Activated CD4-positive, alpha-beta T cell treated with anti-CD3 and anti-CD28 coated beads, Interleukin-10, Interleukin-2, amounts not matched to agents 100 ng/mL and 50 ng/mL, durations not matched to agents 16 hours and 8 hours (primary cell): ENCODE results near the gene FASLG.
A peak's percentile ranks its signal among the peaks of the same experiment; 100 is the strongest.
"Not testable (repeated sequence)": the region's sequence is repeated elsewhere in the genome, so short reads cannot be mapped to it uniquely, and the experiment has no call there.

ENCODE experiments used
- DNase-seq: peaks from one replicate; pipeline ENCODE4 v3.0.0-alpha.2; 2020

The FASLG gene, protein sequence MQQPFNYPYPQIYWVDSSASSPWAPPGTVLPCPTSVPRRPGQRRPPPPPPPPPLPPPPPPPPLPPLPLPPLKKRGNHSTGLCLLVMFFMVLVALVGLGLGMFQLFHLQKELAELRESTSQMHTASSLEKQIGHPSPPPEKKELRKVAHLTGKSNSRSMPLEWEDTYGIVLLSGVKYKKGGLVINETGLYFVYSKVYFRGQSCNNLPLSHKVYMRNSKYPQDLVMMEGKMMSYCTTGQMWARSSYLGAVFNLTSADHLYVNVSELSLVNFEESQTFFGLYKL

DNA sequence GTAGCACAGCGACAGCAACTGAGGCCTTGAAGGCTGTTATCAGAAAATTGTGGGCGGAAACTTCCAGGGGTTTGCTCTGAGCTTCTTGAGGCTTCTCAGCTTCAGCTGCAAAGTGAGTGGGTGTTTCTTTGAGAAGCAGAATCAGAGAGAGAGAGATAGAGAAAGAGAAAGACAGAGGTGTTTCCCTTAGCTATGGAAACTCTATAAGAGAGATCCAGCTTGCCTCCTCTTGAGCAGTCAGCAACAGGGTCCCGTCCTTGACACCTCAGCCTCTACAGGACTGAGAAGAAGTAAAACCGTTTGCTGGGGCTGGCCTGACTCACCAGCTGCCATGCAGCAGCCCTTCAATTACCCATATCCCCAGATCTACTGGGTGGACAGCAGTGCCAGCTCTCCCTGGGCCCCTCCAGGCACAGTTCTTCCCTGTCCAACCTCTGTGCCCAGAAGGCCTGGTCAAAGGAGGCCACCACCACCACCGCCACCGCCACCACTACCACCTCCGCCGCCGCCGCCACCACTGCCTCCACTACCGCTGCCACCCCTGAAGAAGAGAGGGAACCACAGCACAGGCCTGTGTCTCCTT, at the start of gene FASLG:
FASLG (plus strand) TSS at position 233 of the 583 bp plus-strand sequence; CDS start at position 332, 99 bp downstream.
- peak; percentile 85 for DNase-seq

DNA sequence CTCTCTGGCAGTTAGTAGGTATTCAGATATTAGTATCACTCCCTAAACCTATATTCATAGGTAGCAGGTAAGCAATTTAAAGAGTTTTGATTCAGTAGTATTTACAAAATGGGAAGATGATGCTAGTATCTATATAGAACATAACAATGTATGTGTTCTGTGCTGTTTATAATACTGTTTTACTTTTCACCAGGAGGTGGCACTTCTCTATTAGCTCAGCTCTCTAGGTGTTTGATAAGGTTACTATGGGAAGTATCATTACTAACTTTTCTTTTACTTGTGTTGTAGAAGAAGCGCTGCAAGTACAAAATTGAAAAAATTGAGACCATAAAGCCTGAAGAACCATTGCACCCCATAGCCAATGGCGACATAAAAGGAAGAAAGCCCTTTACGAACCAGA, 49.4 kb upstream of the FASLG start:
- peak; percentile 41 for DNase-seq

DNA sequence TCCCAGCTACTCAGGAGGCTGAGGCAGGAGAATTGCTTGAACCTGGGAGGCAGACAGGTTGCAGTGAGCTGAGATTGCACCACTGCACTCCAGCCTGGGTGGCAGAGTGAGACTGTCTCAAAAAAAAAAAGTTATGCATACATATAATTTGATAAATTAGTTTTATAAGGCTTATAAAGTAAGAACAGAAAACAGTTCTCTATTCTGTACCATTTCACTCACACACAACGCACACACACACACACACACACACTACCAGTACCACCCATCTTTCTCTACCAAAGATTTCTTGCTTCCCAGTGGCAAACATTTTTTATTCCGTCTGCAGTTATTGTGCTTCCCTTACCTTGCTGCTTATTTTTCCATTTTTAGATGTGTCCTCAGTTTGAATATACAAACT, 46.4 kb upstream of the FASLG start:
- DNase-seq, result no peak

DNA sequence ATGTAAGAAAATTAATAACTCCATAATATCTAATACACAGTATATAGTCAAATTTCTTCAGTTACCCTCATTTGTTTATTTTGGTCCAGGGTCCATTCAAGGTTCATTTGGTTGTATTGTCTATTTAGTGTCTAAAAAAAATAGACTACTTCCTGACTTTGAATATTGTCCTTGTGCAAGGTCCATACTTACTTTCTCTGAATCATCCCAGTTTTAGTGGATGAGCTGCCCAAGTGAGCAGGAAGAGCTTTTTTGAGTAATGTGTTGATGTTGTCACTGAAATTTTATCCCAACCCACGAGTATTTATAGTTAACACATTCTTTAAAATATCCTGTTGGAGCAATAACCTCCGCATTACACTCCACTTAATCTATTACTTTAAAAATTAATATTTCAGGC, 45.6 kb upstream of the FASLG start:
- no peak for DNase-seq

DNA sequence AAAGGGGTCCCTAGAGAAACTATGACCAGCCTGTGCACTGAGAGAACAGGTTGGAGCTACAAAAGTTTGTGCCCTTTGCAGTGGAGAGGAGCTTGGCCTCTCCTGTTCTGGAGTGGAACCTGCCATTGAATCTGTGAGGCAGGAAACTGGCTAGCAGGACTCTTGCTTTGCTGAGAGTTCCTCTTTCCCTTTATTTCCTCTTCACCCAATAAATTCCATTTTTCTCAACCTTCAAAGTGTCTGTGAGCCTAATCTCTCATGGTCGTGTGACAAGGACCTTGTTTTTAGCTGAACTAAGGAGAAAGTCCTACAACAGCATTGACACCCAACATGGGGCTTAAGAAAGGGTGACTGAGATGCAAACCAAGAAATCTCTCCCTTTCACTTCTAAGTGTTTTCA, 42.7 kb upstream of the FASLG start:
- no peak for DNase-seq

DNA sequence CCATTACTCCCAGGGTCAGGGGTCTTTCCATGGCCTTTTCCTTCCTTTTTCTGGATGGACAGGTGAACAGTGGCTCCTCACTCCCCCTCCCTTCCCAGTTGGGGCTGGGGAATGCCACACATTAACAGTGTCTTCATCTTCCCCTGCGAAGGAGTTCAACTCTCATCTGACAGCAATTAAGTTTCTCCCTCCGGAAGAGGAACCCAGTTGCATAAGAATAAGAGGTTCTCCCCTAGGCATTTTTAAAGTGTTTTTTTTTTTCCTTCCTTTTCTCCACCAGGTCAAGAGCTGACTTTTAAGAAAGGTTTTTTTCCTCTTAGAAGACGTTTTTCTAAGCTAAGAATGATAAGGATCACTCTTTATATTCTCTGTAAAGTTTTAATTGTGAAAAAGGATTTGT, 42.3 kb upstream of the FASLG start:
- DNase-seq, result no peak

DNA sequence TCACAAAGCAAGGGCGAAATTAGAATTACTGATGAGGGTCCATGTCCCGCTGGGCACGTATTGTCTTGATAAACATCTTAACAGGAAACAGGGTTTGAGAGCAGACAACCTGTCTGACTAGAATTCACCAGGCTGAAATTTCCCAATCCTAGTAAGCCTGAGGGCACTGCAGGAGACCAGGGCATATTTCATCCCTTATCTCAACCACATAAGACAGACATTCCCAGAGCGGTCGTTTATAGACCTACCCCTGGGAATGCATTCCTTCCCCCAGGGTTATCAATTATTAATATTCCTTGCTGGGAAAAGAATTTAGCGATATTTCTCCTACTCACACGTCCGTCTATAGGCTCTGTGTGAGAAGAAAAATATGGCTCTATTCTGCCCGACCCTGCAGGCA, 38.3 kb upstream of the FASLG start:
- DNase-seq, result not testable (repeated sequence)

DNA sequence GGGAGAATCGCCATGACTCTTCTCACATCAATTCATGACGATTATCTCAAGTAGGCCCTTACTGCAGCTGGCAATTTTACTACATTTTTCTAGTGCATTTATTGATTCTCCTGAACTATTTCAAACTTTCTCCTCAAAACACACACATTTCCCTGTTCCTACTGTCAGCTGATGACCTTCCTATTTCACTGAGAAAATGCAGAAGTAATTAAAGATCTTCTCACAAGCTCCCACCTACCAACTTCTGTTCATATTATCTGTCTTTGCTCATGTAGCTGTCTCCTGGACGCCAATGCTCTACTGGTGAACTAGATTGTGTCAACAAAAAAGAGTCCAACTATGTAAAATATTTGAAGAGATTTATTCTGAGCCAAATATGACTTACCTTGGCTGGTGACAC, 36.4 kb upstream of the FASLG start:
- no peak for DNase-seq

DNA sequence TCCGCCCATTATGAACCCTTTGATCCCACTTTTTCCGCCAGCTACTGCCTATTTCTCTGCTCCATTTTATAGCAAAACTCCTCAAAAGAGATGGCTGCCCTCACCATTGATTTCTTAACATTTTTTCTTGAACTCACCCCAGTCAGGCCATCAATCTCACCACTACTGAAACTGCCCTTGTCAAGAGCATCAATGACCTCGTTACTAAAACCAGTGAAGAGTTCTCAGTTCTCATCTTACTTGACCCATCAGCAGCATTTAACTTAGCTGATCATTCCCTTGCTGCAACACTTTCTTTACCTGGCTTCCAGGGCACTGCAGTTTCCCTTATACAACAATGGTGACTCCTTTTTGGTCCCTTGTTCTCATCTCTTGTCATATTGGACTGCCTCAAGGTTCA, 35.2 kb upstream of the FASLG start:
- DNase-seq, result no peak

DNA sequence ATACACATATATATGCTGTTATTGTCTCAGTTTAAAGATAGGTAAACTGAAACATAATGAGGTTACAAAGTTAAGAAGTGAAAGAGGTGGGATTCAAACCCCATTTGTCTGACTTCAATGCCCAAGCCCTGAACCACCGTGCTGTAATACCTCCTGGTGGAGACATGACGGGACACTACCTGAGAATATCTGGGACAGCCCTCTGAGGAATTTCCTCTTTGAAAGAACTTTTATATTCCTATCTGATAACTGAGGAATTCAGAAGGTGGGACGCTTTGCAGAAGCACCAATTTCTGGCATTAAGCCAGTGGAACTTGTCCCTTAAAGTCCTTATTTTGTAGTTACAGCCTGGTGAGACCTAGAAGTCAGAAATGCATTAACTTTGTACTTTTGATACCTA, 32.1 kb upstream of the FASLG start:
- no peak for DNase-seq

DNA sequence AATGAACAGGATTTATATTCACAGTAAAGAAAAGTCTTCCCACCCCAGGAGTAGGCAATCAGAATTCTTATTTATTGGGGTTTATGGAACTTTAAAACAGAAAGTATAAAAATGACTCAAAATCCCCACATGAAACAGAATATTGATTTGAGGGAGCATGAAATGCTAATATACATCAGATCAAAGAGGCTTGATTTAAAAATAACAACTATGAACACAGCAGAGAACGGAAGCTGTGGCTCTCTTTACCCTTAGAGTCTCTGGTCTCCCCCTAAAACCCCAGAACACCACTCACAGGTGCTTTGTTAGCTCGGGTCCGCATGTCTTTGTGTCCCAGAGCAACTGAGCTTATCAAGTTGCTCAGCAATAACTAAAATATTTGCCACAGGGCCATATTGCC, 31.2 kb upstream of the FASLG start:
- DNase-seq, result no peak

DNA sequence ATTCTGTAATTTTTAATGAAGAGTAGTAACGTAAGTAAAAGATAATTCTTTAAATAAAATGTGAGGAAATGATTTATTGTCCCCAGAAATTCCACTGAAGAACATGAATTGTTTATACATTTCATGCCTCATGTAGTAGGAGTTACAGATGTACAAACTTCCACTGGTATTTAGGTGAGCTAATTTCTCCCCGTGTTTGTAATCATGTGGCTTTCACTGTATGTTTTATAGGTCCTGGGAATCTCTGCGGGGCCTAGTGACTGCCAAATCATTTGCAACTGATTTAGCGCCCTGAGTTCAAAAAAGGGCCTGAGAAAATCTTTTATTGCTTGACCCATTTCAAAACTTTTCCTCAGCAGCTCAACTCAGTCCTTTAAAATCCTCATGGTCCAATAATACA, 30.5 kb upstream of the FASLG start:
- DNase-seq, result no peak

DNA sequence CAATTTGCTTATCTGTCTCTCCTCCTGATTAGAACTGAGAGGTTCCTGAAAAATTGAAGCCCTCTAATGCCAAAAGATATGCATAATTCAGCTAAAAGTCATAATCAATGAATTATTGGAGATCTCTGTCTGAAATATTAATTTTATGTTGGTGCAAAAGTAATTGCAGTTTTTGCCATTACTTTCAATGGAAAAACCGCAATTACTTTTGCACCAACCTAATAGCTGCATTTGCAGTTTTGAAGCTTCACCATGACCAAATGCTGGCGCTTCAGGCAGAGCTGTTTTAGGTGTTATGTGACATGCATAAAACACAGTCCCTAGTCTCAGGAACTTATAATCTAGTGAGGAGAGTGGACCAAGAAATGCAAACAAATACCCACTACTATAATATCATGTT, 29.7 kb upstream of the FASLG start:
- DNase-seq, result no peak

DNA sequence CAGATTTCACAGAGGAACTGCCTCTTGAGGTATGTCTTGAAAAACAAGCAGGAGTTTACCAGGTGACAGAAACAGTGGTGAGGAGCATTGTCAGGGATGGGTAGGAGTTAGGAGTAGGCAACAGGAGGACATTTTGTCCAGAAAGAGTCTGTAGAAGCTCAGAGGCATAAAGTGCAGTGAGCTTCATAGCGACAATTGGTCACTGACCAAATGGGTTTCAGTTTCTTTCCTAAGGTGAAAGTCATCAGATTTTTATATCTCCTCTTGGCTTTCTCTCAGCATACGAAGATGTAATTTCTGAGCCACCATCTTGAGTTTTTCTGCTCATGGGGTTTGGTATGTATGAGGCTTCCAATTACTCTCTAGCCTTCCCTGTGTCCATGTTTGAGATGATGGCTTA, 29.3 kb upstream of the FASLG start:
- no peak for DNase-seq

DNA sequence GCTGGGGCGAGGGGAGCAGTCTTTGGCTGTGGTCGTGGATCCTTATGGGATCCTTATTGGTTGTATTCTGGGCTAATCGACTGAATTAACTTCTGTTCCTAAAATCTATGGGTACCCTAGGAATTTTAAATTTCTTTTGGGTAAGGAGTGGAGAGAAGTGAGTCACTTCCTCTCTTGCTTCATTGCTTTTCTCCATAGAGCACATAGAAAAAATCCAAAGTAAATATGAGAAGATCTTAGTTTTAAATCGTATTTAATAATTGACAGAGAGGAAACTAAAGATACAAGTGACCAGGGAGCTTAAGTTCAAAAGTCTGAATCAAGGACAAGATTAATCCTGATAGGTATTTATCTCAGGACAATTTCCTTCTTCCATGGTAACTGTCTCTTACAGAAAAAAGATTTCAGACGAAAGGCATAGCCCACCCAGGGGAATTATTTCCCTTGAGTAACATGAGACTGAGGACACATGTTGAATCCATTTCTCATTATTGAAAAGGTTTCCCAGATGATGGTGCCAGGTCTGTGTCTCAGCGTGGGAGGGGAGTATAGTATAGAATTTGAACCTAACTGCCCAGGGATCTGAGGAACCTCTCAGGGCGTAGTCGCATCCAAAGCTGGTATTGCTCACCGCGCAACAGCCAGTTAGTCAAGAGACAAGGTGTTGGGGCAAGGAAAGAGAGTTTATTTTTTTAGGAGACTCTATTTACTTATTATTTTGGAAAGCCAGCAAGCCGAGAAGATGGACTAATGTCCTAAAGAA, 28.7 kb upstream of the FASLG start:
- no peak for DNase-seq

DNA sequence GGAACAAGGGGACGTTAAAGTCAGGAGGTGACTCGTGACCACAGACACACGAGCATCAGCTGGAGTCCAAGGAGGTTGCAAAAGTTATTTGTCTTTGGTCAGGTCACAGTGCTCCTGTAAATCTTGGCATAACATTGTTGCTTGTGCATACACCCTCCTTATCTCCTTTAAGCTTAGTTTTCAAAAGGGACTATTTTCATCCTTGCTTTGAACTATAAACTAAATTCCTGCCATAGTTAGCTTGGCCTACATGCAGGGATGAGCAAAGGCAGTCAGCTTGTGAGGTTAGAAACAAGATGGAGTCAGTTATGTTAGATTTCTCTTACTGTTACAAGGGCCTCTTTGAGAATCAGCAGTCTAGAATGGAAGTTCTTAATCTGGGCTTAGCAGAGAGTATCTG, 28.0 kb upstream of the FASLG start:
- DNase-seq, result no peak

DNA sequence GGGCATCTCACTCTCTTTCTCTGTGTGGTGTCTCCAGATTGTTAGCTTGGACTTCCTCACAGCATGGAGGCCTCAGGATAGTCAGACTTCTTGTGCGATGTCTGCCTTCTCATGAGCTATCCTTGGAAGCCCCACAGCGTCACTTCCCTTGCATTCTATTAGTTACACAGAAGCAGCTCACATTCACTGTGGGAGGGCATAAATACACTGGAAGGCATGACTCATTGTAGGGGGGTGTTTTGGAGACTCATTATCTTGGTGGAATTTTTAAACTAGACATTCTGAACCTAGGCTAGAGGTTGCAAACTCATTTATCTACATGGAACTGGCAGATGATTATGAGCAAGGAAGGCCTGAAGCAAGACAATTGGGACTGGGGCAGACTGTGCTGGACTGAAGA, 21.4 kb upstream of the FASLG start:
- peak; percentile 29 for DNase-seq

DNA sequence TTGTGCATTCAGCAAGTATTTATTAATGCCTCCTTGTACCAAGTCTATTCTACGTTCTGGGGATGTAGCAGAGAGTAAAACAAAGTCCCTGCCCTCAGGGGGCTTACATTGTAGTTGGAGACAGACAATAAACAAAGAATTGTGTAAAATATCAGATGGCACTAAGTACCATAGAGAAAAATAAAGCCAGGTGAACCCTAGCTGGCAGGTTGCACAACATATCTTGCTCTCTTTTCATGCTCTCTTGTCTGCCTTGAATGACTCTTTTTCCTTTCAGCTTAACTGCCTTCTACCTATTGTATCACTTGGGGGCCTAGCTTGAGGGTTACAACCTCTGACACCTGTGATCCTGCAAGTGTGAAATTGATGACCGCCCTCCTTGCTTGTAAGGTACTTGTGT, 20.7 kb upstream of the FASLG start:
- DNase-seq, result peak; percentile 43

DNA sequence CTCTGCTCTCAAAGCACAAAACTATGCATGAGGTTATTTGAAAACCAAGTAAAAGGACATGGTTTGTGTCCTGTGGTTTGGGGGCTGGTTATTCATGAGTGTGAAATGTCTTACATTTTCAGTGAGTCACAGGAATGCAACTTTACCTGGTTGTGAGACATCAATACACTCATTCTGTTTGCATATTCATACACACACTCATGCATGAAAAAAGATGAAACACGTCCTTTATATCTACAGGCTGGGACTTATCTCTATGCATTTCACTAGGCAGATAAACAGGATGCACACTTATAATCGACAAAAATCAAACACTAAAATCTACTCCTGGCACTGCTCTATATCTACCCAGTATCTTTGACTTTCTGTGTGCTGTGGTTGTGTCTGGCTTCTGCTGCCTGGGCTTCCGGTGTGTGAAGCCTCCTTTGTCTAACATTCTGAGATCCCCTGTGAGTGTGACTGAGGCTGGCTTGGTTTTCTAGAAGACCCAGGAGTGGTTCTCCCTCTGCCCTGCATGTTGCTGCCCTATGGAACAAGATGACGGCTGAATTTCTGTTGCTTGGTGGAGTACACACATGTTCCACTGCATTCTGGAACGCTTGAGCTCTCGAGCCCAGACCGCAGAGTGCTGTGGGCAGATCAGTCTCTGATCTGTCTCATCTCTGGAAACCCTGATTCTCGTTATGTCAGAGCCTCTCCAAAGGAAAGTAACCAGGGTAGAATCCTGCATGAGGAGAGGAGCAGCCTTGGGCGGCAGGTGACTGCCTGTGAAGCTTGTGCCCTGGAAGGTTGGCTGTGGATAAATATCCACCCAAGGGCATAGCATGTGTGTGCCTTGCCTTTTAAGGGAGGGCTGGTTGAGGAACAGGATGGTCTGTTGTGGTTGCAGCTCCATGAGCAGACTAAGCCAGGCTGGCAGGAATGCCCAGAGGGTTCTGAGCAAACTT, 19.7 kb upstream of the FASLG start:
- peak; percentile 97 for DNase-seq

DNA sequence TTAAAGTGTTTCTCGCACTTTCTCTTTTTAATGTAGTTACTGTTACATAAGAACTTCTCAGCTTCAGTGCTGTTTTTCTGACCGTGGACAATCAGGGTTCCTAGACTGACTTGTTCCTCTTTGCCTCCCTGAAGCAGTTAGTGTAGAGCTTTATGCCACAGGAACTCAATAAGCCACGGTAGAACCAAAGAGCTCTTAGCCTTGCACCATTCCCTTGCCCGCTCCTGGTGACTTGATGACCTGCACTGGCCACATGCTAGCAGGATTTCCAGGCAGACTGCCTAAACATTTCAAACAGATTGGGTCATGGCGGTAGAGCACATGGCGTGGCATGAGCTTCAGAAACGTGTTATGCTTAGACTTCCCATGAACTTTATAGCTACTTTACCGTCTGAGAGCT, 18.8 kb upstream of the FASLG start:
- no peak for DNase-seq

DNA sequence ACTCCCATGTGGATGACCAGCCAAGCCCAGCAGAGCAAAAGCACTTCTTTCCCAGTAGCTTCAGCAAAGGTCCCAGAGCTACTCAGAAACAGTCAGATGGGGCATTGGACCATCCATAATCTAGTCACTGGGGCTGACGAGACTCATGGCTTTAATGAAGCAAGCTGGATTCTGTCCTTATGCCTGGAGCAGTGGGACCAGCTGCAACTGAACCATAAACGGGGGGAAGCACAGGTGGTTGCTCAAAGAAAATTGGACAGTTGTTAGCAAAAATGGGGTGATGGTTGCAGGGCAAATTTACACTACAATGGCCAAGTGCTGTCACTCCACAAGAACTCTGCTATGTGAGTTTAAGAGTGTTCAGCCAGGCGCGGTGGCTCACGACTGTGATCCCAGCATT, 17.4 kb upstream of the FASLG start:
- DNase-seq, result no peak

DNA sequence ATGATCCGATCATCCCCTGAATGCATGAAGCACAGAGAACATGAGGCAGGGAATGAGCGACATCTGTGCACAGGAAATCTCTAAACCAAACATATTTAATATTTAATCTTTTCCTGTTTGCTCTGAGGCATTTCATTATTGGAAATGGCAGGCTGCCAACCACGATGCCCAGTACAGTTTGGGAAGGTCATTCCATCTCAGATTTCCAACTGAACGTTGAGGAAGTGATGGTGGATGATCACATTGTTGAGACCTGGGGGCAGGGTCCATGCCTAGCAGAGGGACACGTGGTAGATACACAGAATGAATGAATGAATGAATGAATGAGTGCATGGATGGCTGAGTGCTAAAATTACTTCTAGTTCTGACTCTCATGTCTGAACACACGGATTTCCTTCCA, 15.9 kb upstream of the FASLG start:
- no peak for DNase-seq

DNA sequence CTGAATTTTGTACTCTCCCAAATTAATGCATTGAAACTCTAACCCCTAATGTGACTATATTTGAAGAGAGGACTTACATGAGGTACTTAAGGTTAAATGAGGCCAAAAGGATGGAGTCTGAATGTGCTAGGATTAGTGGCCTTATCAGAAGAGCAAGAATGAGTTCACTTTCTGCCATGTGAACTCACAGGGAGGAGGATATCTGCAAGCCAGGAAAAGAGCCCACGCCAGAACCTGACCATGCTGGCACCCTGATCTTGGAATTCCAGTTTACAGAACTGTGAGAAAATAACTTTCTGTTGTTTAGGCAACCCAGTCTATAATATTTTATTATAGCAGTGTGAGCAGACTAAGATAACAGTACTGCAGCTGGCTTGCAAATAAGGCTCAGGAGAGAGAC, 12.2 kb upstream of the FASLG start:
- DNase-seq, result no peak
